IPS-15b (cell line): ENCODE data around the gene ZMPSTE24.
A peak's percentile ranks its signal among the peaks of the same experiment; 100 is the strongest.
"Not testable (repeated sequence)": the region's sequence is repeated elsewhere in the genome, so short reads cannot be mapped to it uniquely, and the experiment has no call there.

ENCODE experiments used
- H3K27me3 ChIP-seq: one replicate; pipeline ENCODE4 v1.6.1; 2013; ENCODE audit warnings: low read length; ENCODE audit not compliant: control insufficient read depth, insufficient read depth
- H3K36me3 ChIP-seq: one replicate; pipeline ENCODE4 v1.6.1; 2013; ENCODE audit warnings: low read length; ENCODE audit not compliant: control insufficient read depth, insufficient read depth
- H3K4me1 ChIP-seq: one replicate; pipeline ENCODE4 v1.6.1; 2013; ENCODE audit warnings: mild to moderate bottlenecking, low read length; ENCODE audit not compliant: control insufficient read depth, insufficient read depth
- H3K4me3 ChIP-seq: one replicate; pipeline ENCODE4 v1.5.1; 2013; ENCODE audit warnings: low read depth, low read length
- H3K9ac ChIP-seq: one replicate; pipeline ENCODE4 v1.6.1; 2013; ENCODE audit warnings: low read depth, mild to moderate bottlenecking, low read length
- H3K9me3 ChIP-seq: one replicate; pipeline ENCODE4 v1.6.1; 2013; ENCODE audit warnings: mild to moderate bottlenecking, low read length; ENCODE audit not compliant: control insufficient read depth, insufficient read depth

Gene ZMPSTE24

GRCh38 chr1:40257688-40258444, at the start of gene ZMPSTE24:
Gene ZMPSTE24, plus strand, starts transcription at chr1:40258236. Its CDS starts 36 bp downstream, at chr1:40258272.
- Histone ChIP-seq H3K4me1 (no peaks in the 10 kb centered on the region), H3K4me3 (peak within 1 kb of the TSS; percentile 82), H3K36me3 (peaks cover 8% of the 10 kb centered on the region), H3K9me3 (no peaks in the 10 kb centered on the region), H3K27me3 (no peaks in the 10 kb centered on the region), H3K9ac (peak within 1 kb of the TSS; percentile 82)

DNA sequence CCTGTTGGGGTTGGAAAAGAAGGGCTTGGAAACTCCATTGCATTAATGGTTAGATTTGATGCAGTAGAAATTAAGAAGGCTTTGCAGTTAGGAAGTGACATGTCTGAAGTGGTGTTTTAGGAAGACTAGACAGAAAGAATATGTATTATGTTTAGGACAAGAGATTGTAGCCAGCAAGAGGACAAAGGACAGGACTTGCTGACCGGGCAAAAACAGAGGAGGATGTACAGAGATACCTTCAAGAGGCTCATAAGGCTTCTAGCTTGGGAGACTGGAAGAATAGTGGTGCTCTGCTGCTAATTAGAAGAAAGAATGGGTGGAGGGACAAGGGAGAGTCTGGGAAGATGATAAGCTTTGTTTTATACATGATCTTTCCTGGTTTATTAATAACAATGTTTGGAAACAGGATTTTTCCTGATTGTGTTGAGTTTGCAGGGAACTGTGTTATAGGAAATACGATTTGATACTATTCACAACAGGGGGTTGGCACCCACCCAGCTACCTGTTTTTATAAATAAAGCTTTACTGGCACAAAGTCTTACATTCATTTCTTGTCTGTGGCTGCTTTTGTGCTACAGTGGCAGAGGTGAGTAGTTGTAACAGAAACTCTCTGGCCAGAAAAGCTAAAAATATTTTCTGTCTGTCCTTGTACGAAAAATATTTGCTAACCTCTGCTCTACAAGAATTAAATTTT, 47.4 kb upstream of the ZMPSTE24 start:
- Histone ChIP-seq H3K4me3 (no peak overlapping the region), H3K27me3 (no peaks in the 10 kb centered on the region), H3K9me3 (no peaks in the 10 kb centered on the region), H3K4me1 (no peaks in the 10 kb centered on the region), H3K9ac (no peak overlapping the region), H3K36me3 (no peaks in the 10 kb centered on the region)

GRCh38 chr1:40218333-40218732, 39.7 kb upstream of the ZMPSTE24 start:
- H3K36me3 ChIP-seq: no peaks in the 10 kb centered on the region
- H3K4me1 ChIP-seq: no peaks in the 10 kb centered on the region
- H3K9ac ChIP-seq: no peak overlapping the region
- no peaks in the 10 kb centered on the region for H3K9me3 ChIP-seq
- H3K27me3 ChIP-seq: no peaks in the 10 kb centered on the region
- no peak overlapping the region for H3K4me3 ChIP-seq

DNA sequence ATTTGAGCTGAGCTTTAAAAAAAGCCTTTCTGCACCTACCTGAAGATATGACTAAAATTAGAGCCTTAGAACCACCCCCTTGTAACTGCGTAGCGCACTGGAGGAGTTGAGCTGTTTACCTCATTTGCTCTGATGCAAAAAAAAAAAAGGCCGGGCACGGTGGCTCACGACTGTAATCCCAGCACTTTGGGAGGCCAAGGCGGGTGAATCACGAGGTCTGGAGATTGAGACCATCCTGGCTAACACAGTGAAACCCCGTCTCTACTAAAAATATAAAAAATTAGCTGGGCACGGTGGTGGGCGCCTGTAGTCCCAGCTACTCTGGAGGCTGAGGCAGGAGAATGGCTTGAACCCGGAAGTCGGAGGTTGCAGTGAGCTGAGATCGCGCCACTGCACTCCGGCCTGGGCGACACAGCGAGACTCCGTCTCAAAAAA, 36.5 kb upstream of the ZMPSTE24 start:
- not testable (repeated sequence) for H3K4me1 ChIP-seq, H3K9ac ChIP-seq, H3K36me3 ChIP-seq, H3K9me3 ChIP-seq, H3K27me3 ChIP-seq, H3K4me3 ChIP-seq

DNA sequence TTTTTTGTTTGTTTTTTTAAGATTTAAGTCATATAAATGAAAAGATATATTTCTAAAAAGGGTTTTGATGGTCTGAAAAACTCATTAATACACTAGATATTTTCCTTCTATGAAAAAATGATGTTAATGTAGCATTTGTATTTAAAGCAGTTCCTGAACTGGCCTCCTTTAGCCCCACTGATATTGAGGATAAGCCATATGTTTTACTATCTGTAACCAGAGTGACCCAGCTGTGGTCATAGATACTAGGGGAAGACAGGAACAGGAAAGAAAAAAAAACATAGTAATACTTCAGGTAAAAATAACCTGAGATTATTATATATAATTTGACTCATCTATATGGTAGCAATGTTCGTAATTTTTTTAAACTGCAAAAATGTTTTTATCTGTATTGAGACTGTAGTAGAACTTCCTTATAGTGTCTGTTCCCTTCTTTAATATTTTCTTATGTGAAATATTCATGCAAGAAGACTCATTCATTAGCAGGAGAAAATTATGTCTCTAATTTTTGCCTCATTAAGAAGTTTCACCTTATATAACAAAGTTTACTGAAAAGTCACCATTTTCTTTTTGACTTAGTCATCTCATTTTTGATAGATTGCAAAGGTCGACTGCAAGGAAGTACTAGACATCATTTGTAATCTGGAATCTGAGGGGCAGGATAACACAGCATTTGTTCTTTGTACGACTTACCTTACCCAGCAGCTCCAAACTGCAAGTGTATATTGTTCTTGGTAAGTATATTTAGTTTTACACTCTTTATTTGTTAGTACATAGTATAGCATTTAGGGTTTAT, 35.9 kb upstream of the ZMPSTE24 start:
- Histone ChIP-seq H3K4me1 (no peaks in the 10 kb centered on the region), H3K4me3 (no peak overlapping the region), H3K36me3 (no peaks in the 10 kb centered on the region), H3K9ac (no peak overlapping the region), H3K27me3 (no peaks in the 10 kb centered on the region), H3K9me3 (no peaks in the 10 kb centered on the region)

GRCh38 chr1:40224040-40224439, 34.0 kb upstream of the ZMPSTE24 start:
- Histone ChIP-seq H3K4me1 (no peaks in the 10 kb centered on the region), H3K9me3 (no peaks in the 10 kb centered on the region), H3K4me3 (no peak overlapping the region), H3K36me3 (no peaks in the 10 kb centered on the region), H3K9ac (no peak overlapping the region), H3K27me3 (no peaks in the 10 kb centered on the region)

- Histone ChIP-seq H3K36me3 (no peaks in the 10 kb centered on the region), H3K9ac (no peak overlapping the region), H3K9me3 (no peaks in the 10 kb centered on the region)
Measured at GRCh38 chr1:40226192-40226591, 31.8 kb upstream of the ZMPSTE24 start.

DNA sequence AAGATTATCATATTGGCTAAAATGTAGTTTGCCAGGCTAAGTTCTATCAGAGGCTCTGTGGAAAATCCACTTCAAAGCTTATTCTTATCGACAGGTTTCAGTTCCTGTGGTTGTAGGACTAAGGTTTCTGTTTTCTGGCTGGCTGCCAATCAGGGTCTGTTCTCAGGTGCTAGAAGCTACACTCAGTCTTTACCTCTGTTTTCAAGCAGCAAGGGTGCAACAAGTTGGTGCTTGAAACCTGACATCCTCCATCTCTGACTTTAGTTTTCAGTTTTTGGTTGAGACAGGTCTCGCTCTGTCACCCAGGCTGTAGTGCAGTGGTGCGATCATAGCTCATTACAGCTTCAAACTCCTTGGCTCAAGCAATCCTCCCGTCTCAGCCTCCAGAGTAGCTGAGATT, 25.6 kb upstream of the ZMPSTE24 start:
- Histone ChIP-seq H3K4me1 (no peaks in the 10 kb centered on the region), H3K36me3 (peaks cover 2% of the 10 kb centered on the region), H3K9me3 (no peaks in the 10 kb centered on the region), H3K4me3 (no peak overlapping the region), H3K9ac (no peak overlapping the region), H3K27me3 (no peaks in the 10 kb centered on the region)

More at GRCh38 chr1:40226192-40226591, 31.8 kb upstream of the ZMPSTE24 start:
- H3K27me3 ChIP-seq: no peaks in the 10 kb centered on the region
- H3K4me3 ChIP-seq: no peak overlapping the region
- no peaks in the 10 kb centered on the region for H3K4me1 ChIP-seq

DNA sequence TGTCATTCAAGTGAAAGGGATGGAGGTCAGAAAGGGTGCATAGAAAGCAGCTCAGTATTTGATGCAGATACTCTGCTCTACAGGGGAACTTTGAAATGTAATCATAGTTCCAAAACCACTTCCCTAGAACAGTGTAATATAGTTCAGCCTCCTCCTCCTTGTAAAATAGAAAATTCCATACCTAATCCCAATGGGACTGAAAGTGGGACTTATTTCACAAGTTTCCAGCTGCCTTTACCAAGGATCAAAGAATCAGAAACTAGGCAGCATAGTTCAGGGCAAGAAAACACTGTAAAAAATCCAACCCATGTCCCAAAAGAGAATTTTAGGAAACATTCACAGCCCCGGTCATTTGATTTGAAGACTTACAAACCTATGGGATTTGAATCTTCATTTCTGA, 18.4 kb upstream of the ZMPSTE24 start:
- Histone ChIP-seq H3K4me1 (no peaks in the 10 kb centered on the region), H3K36me3 (no peaks in the 10 kb centered on the region), H3K9me3 (no peaks in the 10 kb centered on the region), H3K9ac (no peak overlapping the region), H3K4me3 (no peak overlapping the region), H3K27me3 (no peaks in the 10 kb centered on the region)

GRCh38 chr1:40240390-40240789, 17.6 kb upstream of the ZMPSTE24 start:
- Histone ChIP-seq H3K27me3 (no peaks in the 10 kb centered on the region), H3K9ac (no peak overlapping the region), H3K36me3 (no peaks in the 10 kb centered on the region), H3K4me3 (no peak overlapping the region), H3K9me3 (no peaks in the 10 kb centered on the region), H3K4me1 (no peaks in the 10 kb centered on the region)

- H3K4me3 ChIP-seq: no peak overlapping the region
- no peak overlapping the region for H3K9ac ChIP-seq
Measured at GRCh38 chr1:40241362-40241761, 16.7 kb upstream of the ZMPSTE24 start.

More at GRCh38 chr1:40241362-40241761, 16.7 kb upstream of the ZMPSTE24 start:
- H3K9me3 ChIP-seq: no peaks in the 10 kb centered on the region
- H3K36me3 ChIP-seq: no peaks in the 10 kb centered on the region
- H3K4me1 ChIP-seq: no peaks in the 10 kb centered on the region
- no peaks in the 10 kb centered on the region for H3K27me3 ChIP-seq
